AG04450 (cell line): ENCODE results near the gene CACNB4. TPM values are rescaled to one million over a fixed set of nuclear protein-coding genes. Genes with fewer than 3 reads are reported as not detected.
A peak's percentile ranks its signal among the peaks of the same experiment; 100 is the strongest.
"Not testable (repeated sequence)": the region's sequence is repeated elsewhere in the genome, so short reads cannot be mapped to it uniquely, and the experiment has no call there.

Experiments
- CTCF ChIA-PET: fragments of 300-600, 350-600 bp; formaldehyde crosslinking; extraction: SDS; loops from one replicate; lab custom pipeline; 2022; ENCODE audit warnings: antibody characterized with exemption, inconsistent platforms; lab: Charles Lee
- POLR2A ChIA-PET: fragments of 350-600 bp; formaldehyde crosslinking; extraction: SDS; loops from one replicate; lab custom pipeline; 2021; ENCODE audit warnings: antibody characterized with exemption, inconsistent platforms; lab: Yijun Ruan, JAX
- DNase-seq: peaks from one replicate; pipeline ENCODE4 v3.0.0-alpha.2; 2011; ENCODE audit warnings: low read depth, low spot score
- H3K27ac ChIP-seq: one replicate; pipeline ENCODE4 v1.5.1; 2012; ENCODE audit warnings: low read depth, low read length, control low read depth
- H3K27me3 ChIP-seq: one replicate; pipeline ENCODE4 v1.6.0; 2012; ENCODE audit warnings: low read length; ENCODE audit not compliant: control insufficient read depth, insufficient read depth
- H3K4me3 ChIP-seq: 2 replicates; pipeline ENCODE4 v1.5.1; 2011; ENCODE audit warnings: mild to moderate bottlenecking, low read depth, low read length, control low read depth
- H3K9me3 ChIP-seq: 2 replicates; pipeline ENCODE4 v1.5.1; 2012; ENCODE audit warnings: low read length; ENCODE audit not compliant: control insufficient read depth, insufficient read depth
- polyA plus RNA-seq: library from polyadenylated mRNA; depleted of rRNA; stranded (reverse); fragments of >200 nt; gene quantifications from 2 replicates; pipeline ENCODE4 v1.2.3, GENCODE V29; 2011
- TF ChIP-seq, protein P1 (sequence below): IDR thresholded peaks from 2 replicates; pipeline ENCODE4 v1.5.1; 2011; ENCODE audit warnings: low read depth, low read length, control low read depth, inconsistent platforms

Gene CACNB4
- polyA plus RNA-seq, 1 experiment: 0.22 TPM

DNA sequence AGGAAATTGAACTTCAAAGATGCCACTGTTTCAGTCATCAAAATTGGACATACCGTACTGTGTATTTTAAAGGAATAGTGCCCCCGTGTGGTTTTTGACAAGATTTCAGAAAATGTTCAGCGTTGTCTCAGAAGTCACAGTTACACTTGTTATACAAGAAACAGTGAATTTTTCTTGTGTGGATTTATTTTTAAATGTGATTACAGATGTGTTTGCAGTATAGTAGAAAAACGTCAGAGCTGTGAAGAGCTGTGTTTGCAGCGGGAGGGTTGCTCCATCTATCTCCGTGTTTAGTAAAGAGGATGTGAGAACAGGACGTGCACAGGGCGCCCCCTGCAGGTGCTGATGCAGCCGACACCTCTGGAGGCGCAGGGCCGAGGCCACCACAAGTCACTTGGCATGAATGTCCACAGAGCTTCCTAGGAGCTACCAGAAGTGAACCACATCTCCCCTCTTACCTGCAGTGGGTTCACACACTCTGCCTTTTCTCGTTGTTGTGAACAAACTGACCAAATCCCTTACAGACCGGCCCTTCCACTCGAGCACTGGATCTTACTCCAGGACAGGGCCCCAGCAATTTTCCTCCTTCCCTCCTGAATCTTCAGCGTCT, 73.1 kb downstream of the CACNB4 start:
- ChIA-PET POLR2A (no interaction called here), CTCF (interaction anchor here (0.6 to 5.0 kb wide), 77 partner anchors 8 to 1777 kb away, joined by 3 to 96 read pairs (median 4); partner anchors contain the start of gene ARL5A)
- Histone ChIP-seq H3K9me3 (no peaks in the 10 kb centered on the region), H3K4me3 (peak overlapping the region; percentile 46), H3K27me3 (peaks cover 6% of the 10 kb centered on the region), H3K27ac (no peak overlapping the region)
- TF ChIP-seq, protein P1, sequence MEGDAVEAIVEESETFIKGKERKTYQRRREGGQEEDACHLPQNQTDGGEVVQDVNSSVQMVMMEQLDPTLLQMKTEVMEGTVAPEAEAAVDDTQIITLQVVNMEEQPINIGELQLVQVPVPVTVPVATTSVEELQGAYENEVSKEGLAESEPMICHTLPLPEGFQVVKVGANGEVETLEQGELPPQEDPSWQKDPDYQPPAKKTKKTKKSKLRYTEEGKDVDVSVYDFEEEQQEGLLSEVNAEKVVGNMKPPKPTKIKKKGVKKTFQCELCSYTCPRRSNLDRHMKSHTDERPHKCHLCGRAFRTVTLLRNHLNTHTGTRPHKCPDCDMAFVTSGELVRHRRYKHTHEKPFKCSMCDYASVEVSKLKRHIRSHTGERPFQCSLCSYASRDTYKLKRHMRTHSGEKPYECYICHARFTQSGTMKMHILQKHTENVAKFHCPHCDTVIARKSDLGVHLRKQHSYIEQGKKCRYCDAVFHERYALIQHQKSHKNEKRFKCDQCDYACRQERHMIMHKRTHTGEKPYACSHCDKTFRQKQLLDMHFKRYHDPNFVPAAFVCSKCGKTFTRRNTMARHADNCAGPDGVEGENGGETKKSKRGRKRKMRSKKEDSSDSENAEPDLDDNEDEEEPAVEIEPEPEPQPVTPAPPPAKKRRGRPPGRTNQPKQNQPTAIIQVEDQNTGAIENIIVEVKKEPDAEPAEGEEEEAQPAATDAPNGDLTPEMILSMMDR: peak; percentile 96
- no peak for DNase-seq

DNA sequence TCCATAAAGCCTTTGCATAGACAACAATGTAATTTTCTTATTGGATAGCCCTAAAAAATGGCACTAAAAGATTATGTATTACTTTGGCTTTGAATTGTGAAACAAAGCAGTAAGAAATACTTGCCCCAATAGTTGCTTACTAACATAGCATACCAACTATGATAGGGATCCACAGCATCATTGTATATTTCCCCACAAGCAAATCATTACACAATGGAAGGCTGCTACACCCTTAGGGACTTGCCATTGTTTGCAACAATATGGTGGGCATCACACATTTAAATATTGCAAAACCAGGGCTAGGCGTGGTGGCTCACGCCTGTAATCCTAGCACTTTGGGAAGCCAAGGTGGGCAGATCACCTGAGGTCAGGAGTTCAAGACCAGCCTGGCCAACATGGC, 74.4 kb downstream of the CACNB4 start:
- Histone ChIP-seq H3K27me3 (peaks cover 10% of the 10 kb centered on the region), H3K9me3 (no peaks in the 10 kb centered on the region), H3K27ac (no peak overlapping the region), H3K4me3 (no peak overlapping the region)
- CTCF ChIA-PET: interaction anchor here (0.5 to 5.0 kb wide), 24 partner anchors 9 to 539 kb away, joined by 3 to 96 read pairs (median 6); no protein-coding TSS in a partner anchor
- POLR2A ChIA-PET: no interaction called here
- DNase-seq: no peak
- TF ChIP-seq, protein P1: no peak

DNA sequence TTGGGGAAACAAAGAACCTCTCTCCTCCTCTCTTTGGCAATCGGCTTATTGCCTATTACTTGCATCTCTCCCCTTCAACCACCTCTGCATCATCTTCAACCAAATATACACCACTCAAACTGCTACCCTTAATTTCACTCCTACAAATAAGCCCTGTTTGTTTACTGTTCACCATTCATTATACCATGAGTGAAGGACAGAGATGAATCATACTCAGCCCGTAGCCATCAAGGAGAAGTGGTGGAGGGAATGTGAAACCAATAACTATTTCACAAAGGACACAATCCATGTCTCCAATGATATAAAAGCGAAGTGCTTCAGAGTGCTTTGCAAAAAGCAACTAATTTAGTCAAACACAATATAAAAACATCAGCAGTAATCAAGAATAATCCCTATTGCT, 76.8 kb downstream of the CACNB4 start:
- POLR2A ChIA-PET: no interaction called here

DNA sequence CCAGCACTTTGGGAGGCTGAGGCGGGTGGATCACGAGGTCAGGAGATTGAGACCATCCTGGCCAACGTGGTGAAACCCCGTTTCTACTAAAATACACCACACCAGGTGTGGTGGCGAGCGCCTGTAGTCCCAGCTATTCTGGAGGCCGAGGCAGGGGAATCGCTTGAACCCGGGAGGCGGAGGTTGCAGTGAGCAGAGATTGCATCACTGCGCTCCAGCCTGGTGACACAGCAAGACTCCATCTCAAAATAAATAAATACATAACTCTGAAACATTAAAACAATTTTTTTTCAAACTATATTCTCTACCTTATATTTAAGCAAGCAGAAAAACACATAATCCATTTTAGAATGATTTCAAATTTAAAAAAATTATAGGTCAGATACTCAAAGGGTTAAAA, 77.8 kb downstream of the CACNB4 start:
- peaks cover 10% of the 10 kb centered on the region for H3K27me3 ChIP-seq
- CTCF ChIA-PET, DNase-seq, H3K27ac ChIP-seq, H3K9me3 ChIP-seq, H3K4me3 ChIP-seq, POLR2A ChIA-PET: not testable (repeated sequence)

More for the DNA sequence above, 76.8 kb downstream of the CACNB4 start:
- TF ChIP-seq, protein P1: no peak
- H3K9me3 ChIP-seq: no peaks in the 10 kb centered on the region
- CTCF ChIA-PET: no interaction called here
- H3K4me3 ChIP-seq: no peak overlapping the region
- H3K27ac ChIP-seq: no peak overlapping the region
- DNase-seq: no peak
- H3K27me3 ChIP-seq: peaks cover 10% of the 10 kb centered on the region

DNA sequence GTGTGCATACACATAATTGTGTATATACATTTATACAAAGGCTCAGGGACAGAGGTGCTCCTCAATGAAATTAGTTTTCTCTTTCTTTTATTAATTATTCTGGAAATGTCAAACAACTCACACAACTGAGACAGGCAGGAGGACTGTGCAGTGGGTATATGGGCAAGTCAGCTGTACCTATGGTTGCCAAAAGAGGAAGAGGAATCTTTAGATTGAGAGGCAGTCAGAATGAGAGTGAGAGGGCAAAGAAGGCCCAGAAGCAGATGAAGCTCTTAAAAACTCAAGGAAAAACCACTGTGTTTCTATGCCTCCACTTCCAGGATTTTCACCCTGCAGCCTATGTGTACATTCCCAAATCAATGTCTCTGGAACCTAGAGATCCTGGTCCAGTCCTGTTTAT, 79.1 kb downstream of the CACNB4 start:
- TF ChIP-seq, protein P1: no peak
- Histone ChIP-seq H3K27me3 (peaks cover 10% of the 10 kb centered on the region), H3K27ac (no peak overlapping the region), H3K4me3 (no peak overlapping the region), H3K9me3 (no peaks in the 10 kb centered on the region)
- CTCF ChIA-PET: no interaction called here
- POLR2A ChIA-PET: no interaction called here
- no peak for DNase-seq
